Activated naive CD8-positive, alpha-beta T cell treated with anti-CD3 and anti-CD28 coated beads, Interleukin-2, amount 10 ng/mL, durations not matched to agents 7 days and 5 days (primary cell): ENCODE measurements around the gene SLC23A1. TPM values are rescaled to one million over a fixed set of nuclear protein-coding genes. Genes with fewer than 3 reads are reported as not detected.
"Not testable (repeated sequence)": the region's sequence is repeated elsewhere in the genome, so short reads cannot be mapped to it uniquely, and the experiment has no call there.

Experiments used
- ATAC-seq: fragments of 150-1000 bp; cut with Tn5 transposase; one replicate; pipeline ENCODE4 v1.10.0; 2021; ENCODE audit warnings: low read depth, moderate library complexity
- POLR2A ChIA-PET: fragments of 350-600 bp; sonication (Branson Sonifier 250); formaldehyde crosslinking; loops from one replicate; lab custom pipeline; 2021; ENCODE audit warnings: antibody characterized with exemption; lab: Charles Lee
- DNase-seq: peaks from one replicate; pipeline ENCODE4 v3.0.0; 2021
- H3K27ac Mint-ChIP-seq: one replicate; pipeline ENCODE4 v1.8.0; 2022; ENCODE audit warnings: mild to moderate bottlenecking, mixed read lengths
- H3K27me3 Mint-ChIP-seq: one replicate; pipeline ENCODE4 v1.8.0; 2022; ENCODE audit warnings: mild to moderate bottlenecking, moderate library complexity, mixed read lengths
- H3K36me3 Mint-ChIP-seq: one replicate; pipeline ENCODE4 v1.8.0; 2021; ENCODE audit warnings: mild to moderate bottlenecking, mixed read lengths
- H3K4me1 Mint-ChIP-seq: one replicate; pipeline ENCODE4 v1.8.0; 2021; ENCODE audit warnings: mixed read lengths
- H3K4me3 Mint-ChIP-seq: one replicate; pipeline ENCODE4 v1.8.0; 2022; ENCODE audit warnings: mild to moderate bottlenecking, moderate library complexity, mixed read lengths
- H3K9me3 Mint-ChIP-seq: one replicate; pipeline ENCODE4 v1.8.0; 2021; ENCODE audit warnings: mixed read lengths
- total RNA-seq, 2 experiments: library from RNA; stranded (reverse); gene quantifications; one replicate each; pipeline ENCODE4 v1.2.3, GENCODE V29; 2021

SLC23A1 gene
- total RNA-seq, 2 experiments from 2014 or later: 1.3 to 1.8 TPM

DNA sequence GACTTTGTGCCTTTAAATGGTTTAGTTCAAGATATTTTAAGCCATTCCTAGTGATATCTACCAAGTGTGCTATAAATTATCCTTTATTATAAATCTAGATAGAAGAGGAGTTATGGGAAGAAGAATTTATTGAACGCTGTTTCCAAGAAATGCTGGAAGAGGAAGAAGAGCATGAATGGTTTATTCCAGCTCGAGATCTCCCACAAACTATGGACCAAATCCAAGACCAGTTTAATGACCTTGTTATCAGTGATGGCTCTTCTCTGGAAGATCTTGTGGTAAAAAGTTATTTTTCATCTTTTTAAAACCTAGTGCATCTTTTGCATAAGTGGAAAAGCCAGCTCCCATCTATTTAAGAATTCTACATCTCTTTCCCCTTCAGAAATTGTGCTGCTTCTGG is 18.6 kb downstream of the SLC23A1 start:
- Mint-ChIP-seq H3K4me1 (peaks cover 2% of the 10 kb centered on the region), H3K9me3 (no peaks in the 10 kb centered on the region), H3K36me3 (peaks cover 37% of the 10 kb centered on the region), H3K4me3 (no peak overlapping the region), H3K27ac (no peak overlapping the region), H3K27me3 (no peaks in the 10 kb centered on the region)
- ATAC-seq (no peak), DNase-seq (no peak)
- POLR2A ChIA-PET: no interaction called here

GRCh38 chr5:139363937-139364336 is 19.2 kb downstream of the SLC23A1 start:
- no peaks in the 10 kb centered on the region for H3K9me3 Mint-ChIP-seq
- ATAC-seq (no peak), DNase-seq (no peak)
- POLR2A ChIA-PET: no interaction called here
- no peak overlapping the region for H3K4me3 Mint-ChIP-seq
- peaks cover 37% of the 10 kb centered on the region for H3K36me3 Mint-ChIP-seq
- peaks cover 2% of the 10 kb centered on the region for H3K4me1 Mint-ChIP-seq
- H3K27ac Mint-ChIP-seq: no peak overlapping the region
- H3K27me3 Mint-ChIP-seq: no peaks in the 10 kb centered on the region

GRCh38 chr5:139361835-139362429 is 21.2 kb downstream of the SLC23A1 start:
- Mint-ChIP-seq H3K9me3 (no peaks in the 10 kb centered on the region), H3K27ac (no peak overlapping the region), H3K4me3 (no peak overlapping the region), H3K36me3 (peaks cover 42% of the 10 kb centered on the region), H3K27me3 (no peaks in the 10 kb centered on the region), H3K4me1 (peaks cover 7% of the 10 kb centered on the region)
- POLR2A ChIA-PET: no interaction called here
- DNase-seq: no peak
- ATAC-seq: no peak

- Mint-ChIP-seq H3K4me1 (peaks cover 7% of the 10 kb centered on the region), H3K4me3 (no peak overlapping the region), H3K27me3 (no peaks in the 10 kb centered on the region), H3K27ac (no peak overlapping the region), H3K36me3 (peaks cover 35% of the 10 kb centered on the region), H3K9me3 (no peaks in the 10 kb centered on the region)
- DNase-seq: no peak
- no peak for ATAC-seq
- POLR2A ChIA-PET: no interaction called here
Observed at GRCh38 chr5:139360384-139360783, 22.7 kb downstream of the SLC23A1 start.

DNA sequence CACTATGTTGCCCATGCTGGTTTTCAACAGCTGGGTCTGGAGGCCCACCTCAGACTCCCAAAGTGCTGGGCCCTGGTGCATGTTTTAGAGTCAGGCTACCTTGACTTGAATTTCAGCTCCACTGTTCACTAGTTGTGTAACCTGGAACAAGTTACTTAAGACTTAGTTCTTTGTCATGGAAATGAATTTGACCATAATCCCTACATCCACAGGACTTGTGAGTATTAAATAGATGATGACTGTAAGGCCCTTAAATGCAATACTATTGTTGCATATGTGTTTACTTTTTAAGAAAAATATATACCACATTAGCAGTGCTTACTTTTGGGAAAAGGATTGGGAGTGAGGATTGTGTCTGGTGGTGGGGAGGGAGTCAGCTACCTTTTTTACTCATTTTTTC is 25.0 kb downstream of the SLC23A1 start:
- ATAC-seq (no peak), DNase-seq (no peak)
- Mint-ChIP-seq H3K36me3 (peaks cover 33% of the 10 kb centered on the region), H3K4me1 (peaks cover 12% of the 10 kb centered on the region), H3K4me3 (no peak overlapping the region), H3K27ac (no peak overlapping the region), H3K27me3 (no peaks in the 10 kb centered on the region), H3K9me3 (peaks cover 5% of the 10 kb centered on the region)
- POLR2A ChIA-PET: no interaction called here

GRCh38 chr5:139355900-139356299 is 27.2 kb downstream of the SLC23A1 start:
- H3K27me3 Mint-ChIP-seq, H3K4me3 Mint-ChIP-seq, DNase-seq, H3K9me3 Mint-ChIP-seq, H3K27ac Mint-ChIP-seq, ATAC-seq: not testable (repeated sequence)
- H3K4me1 Mint-ChIP-seq: peaks cover 12% of the 10 kb centered on the region
- peaks cover 35% of the 10 kb centered on the region for H3K36me3 Mint-ChIP-seq
- POLR2A ChIA-PET: interaction anchor here (1.5 kb wide), 1 partner anchor 14 kb away, joined by 4 read pairs; no protein-coding TSS in a partner anchor

- peak overlapping the region; percentile 32 for H3K27ac Mint-ChIP-seq
- POLR2A ChIA-PET: no interaction called here
- H3K4me3 Mint-ChIP-seq: no peak overlapping the region
- no peaks in the 10 kb centered on the region for H3K27me3 Mint-ChIP-seq
- DNase-seq: no peak
- peaks cover 12% of the 10 kb centered on the region for H3K4me1 Mint-ChIP-seq
- peaks cover 5% of the 10 kb centered on the region for H3K9me3 Mint-ChIP-seq
- no peak for ATAC-seq
- H3K36me3 Mint-ChIP-seq: peaks cover 30% of the 10 kb centered on the region
Observed at GRCh38 chr5:139354186-139354585, 28.9 kb downstream of the SLC23A1 start.

DNA sequence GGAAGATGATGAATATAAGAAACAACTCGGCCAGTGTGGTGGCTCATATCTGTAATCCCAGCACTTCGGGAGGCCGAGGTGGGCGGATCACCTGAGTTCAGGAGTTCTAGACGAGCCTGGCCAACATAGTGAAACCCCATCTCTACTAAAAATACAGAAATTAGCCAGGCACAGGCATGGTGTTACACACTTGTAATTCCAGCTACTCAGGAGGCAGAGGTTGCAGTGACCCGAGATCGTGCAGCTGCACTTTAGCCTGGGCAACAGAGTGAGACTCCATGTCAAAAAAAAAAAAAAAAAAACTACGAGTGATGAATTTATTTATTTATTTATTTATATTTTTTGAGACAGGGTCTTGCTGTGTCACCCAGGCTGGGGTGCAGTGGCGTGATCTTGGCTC is 35.2 kb downstream of the SLC23A1 start:
- ATAC-seq, POLR2A ChIA-PET, DNase-seq, H3K27me3 Mint-ChIP-seq, H3K9me3 Mint-ChIP-seq, H3K4me3 Mint-ChIP-seq, H3K27ac Mint-ChIP-seq: not testable (repeated sequence)
- H3K4me1 Mint-ChIP-seq: peaks cover 18% of the 10 kb centered on the region
- peaks cover 18% of the 10 kb centered on the region for H3K36me3 Mint-ChIP-seq

- peaks cover 28% of the 10 kb centered on the region for H3K4me1 Mint-ChIP-seq
- ATAC-seq, H3K27me3 Mint-ChIP-seq, H3K9me3 Mint-ChIP-seq, H3K27ac Mint-ChIP-seq, DNase-seq, POLR2A ChIA-PET, H3K4me3 Mint-ChIP-seq: not testable (repeated sequence)
- H3K36me3 Mint-ChIP-seq: peaks cover 16% of the 10 kb centered on the region
Observed at GRCh38 chr5:139345442-139345841, 37.7 kb downstream of the SLC23A1 start.

- DNase-seq (no peak), ATAC-seq (no peak)
- Mint-ChIP-seq H3K36me3 (peaks cover 16% of the 10 kb centered on the region), H3K27ac (no peak overlapping the region), H3K4me3 (peak overlapping the region; percentile 31), H3K4me1 (peaks cover 28% of the 10 kb centered on the region), H3K9me3 (no peaks in the 10 kb centered on the region), H3K27me3 (no peaks in the 10 kb centered on the region)
- POLR2A ChIA-PET: interaction anchor here (0.6 to 1.4 kb wide), 3 partner anchors 8 to 1601 kb away, joined by 3 to 5 read pairs (median 5); no protein-coding TSS in a partner anchor
Observed at GRCh38 chr5:139344177-139344576, 38.9 kb downstream of the SLC23A1 start.

DNA sequence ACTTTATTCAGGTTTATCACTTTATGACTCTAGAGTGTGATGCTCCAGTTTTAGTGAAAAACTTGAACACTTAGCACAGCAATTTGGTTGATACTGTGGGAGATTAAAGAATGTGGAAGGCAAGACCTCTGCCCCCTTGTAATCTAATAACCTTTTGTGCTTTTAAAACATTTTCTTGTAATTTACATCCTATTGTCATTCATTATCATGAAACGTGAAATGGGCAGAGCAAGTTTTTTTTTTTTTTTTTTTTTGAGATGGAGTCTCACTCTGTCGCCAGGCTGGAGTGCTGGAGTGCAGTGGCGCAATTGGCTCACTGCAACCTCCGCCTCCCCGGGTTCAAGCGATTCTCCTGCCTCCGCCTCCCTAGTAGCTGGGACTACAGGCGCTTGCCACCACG is 39.6 kb downstream of the SLC23A1 start:
- ATAC-seq: no peak
- peak overlapping the region; percentile 100 for H3K27ac Mint-ChIP-seq
- peak overlapping the region; percentile 100 for H3K4me3 Mint-ChIP-seq
- H3K4me1 Mint-ChIP-seq: peaks cover 29% of the 10 kb centered on the region
- no peaks in the 10 kb centered on the region for H3K9me3 Mint-ChIP-seq
- POLR2A ChIA-PET: interaction anchor here (0.6 to 1.4 kb wide), 2 partner anchors 26 to 1601 kb away, joined by 5 read pairs; no protein-coding TSS in a partner anchor
- H3K27me3 Mint-ChIP-seq: no peaks in the 10 kb centered on the region
- no peak for DNase-seq
- H3K36me3 Mint-ChIP-seq: peaks cover 16% of the 10 kb centered on the region

DNA sequence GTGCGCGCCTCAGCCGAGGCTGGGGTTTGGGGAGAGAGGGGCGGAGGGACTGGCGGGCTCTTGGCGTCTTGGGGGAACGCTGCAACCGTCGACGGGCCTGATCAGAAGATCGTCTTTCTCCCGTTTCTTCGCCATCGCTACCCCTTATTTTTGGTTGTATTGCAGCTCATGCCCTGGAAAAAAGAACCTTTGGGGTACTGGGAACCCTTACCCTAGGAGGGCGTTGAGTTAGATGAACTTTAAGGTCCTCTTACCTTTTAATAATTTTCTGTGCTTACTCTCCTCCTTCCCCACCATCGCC is 40.7 kb downstream of the SLC23A1 start:
- no peak for ATAC-seq
- H3K27ac Mint-ChIP-seq: peak overlapping the region; percentile 100
- no peaks in the 10 kb centered on the region for H3K27me3 Mint-ChIP-seq
- H3K36me3 Mint-ChIP-seq: peaks cover 16% of the 10 kb centered on the region
- H3K4me1 Mint-ChIP-seq: peaks cover 29% of the 10 kb centered on the region
- POLR2A ChIA-PET: interaction anchor here (0.7 to 3.4 kb wide), 23 partner anchors 10 to 989 kb away, joined by 3 to 105 read pairs (median 4); partner anchors contain the start of genes HSPA9, MATR3, MZB1 and SIL1
- H3K4me3 Mint-ChIP-seq: peak overlapping the region; percentile 100
- no peaks in the 10 kb centered on the region for H3K9me3 Mint-ChIP-seq
- DNase-seq: peak; percentile 84

- POLR2A ChIA-PET: interaction anchor here (0.6 to 3.4 kb wide), 29 partner anchors 9 to 989 kb away, joined by 3 to 105 read pairs (median 4); partner anchors contain the start of genes EGR1, HSPA9, MATR3 and MZB1
Observed at GRCh38 chr5:139341689-139342422, 41.2 kb downstream of the SLC23A1 start, which contains the start of gene PAIP2. TSS of gene PAIP2 (plus strand) at chr5:139341854. CDS start at chr5:139363785, 21,931 bp downstream.

More at GRCh38 chr5:139341689-139342422, 41.2 kb downstream of the SLC23A1 start, which contains the start of gene PAIP2:
- Mint-ChIP-seq H3K4me1 (peaks cover 29% of the 10 kb centered on the region), H3K27ac (peak within 1 kb of the TSS; percentile 100), H3K27me3 (no peaks in the 10 kb centered on the region), H3K36me3 (peaks cover 13% of the 10 kb centered on the region), H3K9me3 (no peaks in the 10 kb centered on the region), H3K4me3 (peak within 1 kb of the TSS; percentile 100)
- ATAC-seq (peak; percentile 88), DNase-seq (peak; percentile 97)
